CD1c-positive myeloid dendritic cell (primary cell): Measurements from ENCODE around the gene DSCAM.
"Not testable (repeated sequence)": the region's sequence is repeated elsewhere in the genome, so short reads cannot be mapped to it uniquely, and the experiment has no call there.

Source experiments
- DNase-seq: peaks from one replicate; pipeline ENCODE4 v3.0.0-alpha.2; 2016; ENCODE audit errors: extremely low spot score

Gene DSCAM

DNA sequence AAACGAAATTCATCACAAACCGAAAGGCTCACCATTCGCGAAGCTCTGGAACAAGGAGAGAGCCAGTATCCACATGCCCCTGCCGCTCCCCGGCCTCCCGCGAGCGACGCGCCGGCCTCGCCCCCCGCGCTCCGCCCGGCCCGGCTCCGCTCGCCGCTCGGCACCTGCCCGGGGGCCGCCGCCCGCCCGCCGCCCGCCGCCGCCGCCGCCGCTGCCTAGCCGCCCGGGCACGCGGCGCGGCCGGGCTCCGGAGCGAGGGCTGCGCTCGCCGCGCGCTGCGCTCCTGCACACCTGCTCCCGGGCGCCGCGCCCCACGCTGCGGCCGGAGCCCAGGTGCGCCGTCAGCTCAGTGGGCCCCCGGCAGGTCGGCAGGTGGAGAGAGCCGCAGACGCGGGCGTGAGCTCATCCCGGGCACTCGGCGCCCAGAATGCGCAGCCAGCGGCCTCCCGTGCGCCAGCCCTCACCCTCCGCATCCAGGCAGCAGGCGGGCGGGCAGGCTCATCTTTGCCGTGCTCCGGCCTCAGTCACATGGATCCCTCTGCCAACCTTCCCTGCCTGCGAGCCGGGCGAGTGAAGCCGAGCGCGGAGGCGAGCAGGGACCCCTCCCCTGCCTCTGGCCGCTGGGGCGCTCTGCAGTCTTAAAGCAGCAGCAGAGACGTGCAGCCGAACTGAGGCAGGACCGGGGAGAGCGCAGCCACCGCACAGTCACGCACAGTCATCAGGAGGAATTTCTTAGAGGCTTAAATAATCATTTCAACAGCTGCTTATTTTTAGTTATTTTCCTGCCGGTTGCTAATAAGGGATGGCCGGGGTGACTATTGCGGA lies at the start of gene DSCAM:
TSS of gene DSCAM (minus strand) at position 572 of the 825 bp plus-strand sequence. CDS start at position 75, 497 bp downstream.
- DNase-seq, result no peak

GRCh38 chr21:40895697-40896096 lies 48.7 kb upstream of the DSCAM start:
- DNase-seq, result not testable (repeated sequence)

- no peak for DNase-seq
Measured at GRCh38 chr21:40886931-40887330, 40.0 kb upstream of the DSCAM start.

DNA sequence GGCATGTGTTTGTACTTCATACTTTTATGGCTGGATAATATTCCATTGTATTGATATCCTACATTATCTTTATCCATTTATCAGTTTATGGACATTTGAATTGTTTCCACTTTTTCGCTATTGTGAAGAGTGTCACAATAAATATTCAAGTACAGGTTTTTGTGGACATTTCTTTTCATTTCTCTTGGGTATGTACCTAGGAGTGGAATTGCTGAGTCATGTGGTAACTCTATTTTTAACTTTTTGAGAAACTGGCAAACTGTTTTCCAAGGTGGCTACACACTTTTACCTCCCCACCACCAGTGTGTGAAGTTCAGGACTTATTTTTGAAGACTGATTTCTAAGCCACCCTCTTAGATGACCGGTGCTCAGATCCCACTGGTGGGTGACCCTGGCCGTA lies 39.0 kb upstream of the DSCAM start:
- no peak for DNase-seq

- DNase-seq, result no peak
Measured at GRCh38 chr21:40882192-40882915, 35.4 kb upstream of the DSCAM start.

GRCh38 chr21:40881767-40882166 lies 34.8 kb upstream of the DSCAM start:
- no peak for DNase-seq

GRCh38 chr21:40871099-40871498 lies 24.1 kb upstream of the DSCAM start:
- no peak for DNase-seq

- no peak for DNase-seq
Measured at GRCh38 chr21:40863839-40864238, 16.9 kb upstream of the DSCAM start.

DNA sequence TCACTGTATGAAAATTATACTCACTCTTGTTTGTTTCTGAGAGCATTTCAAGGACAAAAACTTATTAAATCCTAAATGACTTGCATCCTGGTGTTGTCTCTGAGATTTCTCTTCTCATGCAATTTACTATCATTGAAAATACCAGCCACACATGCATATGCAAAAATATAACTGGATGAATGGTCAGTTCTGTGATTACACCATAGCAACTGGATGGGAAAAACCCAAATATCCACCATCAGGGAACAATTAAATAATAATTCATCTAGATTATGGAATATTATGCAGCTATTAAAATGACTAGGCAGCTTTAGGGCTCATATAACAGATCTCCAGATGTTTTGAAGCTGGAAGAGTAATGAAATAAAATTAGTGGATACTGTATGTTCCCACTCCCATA lies 11.6 kb upstream of the DSCAM start:
- no peak for DNase-seq

DNA sequence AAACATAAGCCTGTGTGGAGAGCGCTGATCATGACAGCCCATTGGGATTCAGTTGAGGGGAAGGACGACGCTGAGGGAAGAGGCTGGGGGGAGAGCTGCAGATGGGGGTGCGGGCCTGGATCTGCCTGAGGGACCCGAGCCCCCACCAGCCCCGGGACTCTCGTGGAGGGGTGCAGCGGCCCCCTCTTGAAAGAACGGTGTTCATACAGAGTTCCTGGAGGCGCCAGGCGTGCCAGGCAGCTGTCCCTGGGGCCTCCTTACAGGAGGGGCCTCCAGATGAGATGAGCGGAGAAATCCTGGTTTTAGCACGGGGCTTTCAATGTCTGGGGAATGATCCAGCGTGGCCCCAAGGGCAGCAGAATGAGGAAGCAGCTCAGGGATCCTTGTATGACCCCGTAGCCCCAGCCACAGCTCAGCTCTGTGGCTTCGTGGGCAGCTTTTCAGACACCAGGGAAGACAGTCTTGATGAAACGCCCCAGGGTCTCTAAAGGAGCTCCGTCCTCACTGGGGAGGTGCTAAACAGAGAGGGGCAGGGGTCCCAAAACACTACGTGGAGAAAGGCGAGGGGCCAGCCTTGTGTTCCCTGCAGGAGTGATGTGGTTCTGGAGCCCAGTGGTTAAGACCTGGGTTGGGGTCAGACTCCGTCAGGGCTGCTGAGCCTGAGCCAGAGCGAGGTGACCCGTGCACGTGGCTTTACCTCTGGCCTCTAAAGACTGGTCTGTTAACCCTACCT lies 7.2 kb upstream of the DSCAM start:
- no peak for DNase-seq

- no peak for DNase-seq
Measured at GRCh38 chr21:40852563-40852962, 5.6 kb upstream of the DSCAM start.

- no peak for DNase-seq
Measured at GRCh38 chr21:40851749-40852148, 4.8 kb upstream of the DSCAM start.

- DNase-seq, result no peak
Measured at GRCh38 chr21:40850071-40850470, 3.1 kb upstream of the DSCAM start.

DNA sequence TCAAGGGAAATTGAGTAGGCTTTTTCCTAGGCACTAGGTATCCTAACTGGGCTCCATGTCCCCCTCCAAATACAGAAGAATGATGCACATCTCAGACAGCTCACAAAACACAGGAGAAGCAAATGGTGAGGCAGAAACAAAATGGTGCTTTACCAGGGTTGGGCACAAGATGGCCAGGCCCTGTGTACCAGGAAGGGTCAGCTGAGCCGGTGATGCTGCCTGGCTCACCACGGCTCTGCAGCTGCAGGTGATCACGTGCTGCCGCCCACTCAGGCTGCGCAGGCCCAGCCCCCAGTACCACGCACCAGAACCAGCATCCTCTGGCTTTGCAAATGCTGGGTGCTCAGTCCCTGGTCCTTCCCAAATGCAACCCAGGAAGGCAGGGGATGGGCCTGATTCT lies 993 bp upstream of the DSCAM start:
- no peak for DNase-seq

- DNase-seq, result no peak
Measured at GRCh38 chr21:40846103-40846502, 855 bp downstream of the DSCAM start.

DNA sequence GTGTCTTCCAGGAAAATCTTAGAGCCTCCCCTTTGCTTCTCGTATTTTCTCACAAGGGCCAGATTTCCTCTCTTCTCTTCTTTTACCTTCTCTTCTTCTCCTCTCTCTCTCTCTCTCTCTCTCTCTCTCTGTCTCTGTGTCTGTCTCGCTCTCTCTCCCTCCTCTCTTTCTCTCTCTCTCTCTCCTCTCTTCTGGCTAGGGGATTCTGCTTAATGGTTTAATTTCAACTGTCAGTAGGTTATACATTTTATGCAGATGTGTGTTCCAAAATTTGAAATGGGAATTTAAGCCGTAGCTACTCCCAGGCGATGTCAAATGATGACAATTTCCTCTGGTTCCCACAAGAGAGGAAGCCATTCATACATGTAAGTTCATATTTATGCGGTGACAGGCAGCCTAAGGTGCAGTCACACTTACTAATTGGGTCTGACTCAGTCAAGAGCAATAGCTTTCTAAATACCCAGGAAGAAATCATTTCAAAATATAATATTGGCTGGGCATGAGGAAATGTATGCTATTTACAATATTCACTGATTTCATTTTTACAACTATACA lies 1.4 kb downstream of the DSCAM start:
- DNase-seq, result no peak

DNA sequence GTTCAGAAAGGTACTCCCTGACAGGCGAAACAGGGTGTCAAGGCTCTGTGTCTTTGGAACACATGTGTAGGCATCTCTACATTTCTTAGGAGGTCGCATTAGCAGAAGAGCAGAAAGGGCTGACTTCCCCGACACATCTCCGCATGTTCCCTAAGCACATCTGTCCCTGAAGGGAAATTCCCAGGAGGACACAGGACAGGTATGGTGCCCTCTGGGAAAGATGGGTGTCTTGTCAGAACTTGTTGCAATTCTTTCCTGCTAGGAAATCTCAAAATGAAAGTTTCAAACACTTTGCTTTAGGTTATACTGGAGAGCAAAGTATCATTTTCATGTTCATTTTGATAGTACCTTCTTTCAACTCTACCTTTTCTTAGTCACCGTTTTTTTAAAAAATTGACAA lies 2.0 kb downstream of the DSCAM start:
- no peak for DNase-seq

DNA sequence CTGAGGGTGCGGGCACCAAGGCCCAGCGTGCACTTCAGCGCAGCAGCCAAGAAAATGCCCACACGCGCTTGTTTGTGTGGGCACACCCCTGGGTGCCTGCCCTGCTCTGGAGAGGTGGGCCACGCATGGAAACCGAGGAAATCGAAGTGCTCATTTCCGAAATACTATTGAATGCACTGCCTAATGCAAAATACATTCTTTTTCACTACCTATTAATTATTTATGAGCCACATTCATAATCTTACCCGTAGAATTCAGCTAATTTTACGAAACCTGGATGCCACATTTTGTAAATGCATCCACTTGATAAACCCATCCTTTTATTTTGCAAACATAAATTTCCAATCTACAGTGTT lies 4.8 kb downstream of the DSCAM start:
- no peak for DNase-seq

GRCh38 chr21:40841524-40842196 lies 5.3 kb downstream of the DSCAM start:
- no peak for DNase-seq

DNA sequence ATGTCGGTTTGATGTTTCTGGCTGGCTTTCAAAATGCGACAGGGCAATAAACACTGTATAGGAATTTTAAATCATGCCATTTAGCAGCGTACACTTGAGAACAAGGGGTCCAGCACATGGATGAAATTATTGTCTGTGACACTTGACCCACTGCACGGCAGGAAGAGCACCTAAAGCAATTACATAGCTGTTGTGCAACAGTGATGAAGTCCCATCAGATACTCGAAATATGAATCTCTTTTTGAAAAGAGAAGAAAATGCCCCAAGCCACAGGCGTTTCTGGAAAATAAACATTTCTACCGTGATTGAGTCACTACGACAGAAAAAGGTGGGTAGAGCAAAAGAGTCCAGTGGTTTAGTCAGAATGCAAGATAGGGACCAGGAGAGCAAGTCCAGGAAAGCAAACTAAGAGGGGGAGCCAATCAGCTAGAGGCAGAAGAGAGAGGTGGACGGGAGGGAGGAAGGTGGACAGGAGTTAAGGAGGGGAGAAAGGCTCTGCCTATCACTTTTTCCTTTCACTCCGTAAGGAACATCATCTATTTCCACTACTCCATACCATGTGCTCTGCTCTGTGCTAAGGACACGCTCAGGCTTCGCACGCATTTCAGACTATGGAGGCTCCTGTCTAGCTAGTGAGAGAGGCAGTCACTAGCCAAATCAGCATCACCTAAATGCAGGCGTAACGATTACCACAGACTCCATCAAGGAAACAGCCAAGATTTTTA lies 6.4 kb downstream of the DSCAM start:
- no peak for DNase-seq

GRCh38 chr21:40839521-40839920 lies 7.4 kb downstream of the DSCAM start:
- no peak for DNase-seq
